PC-3 (cell line): Measurements from ENCODE around the gene TANGO2. TPM values are rescaled to one million over a fixed set of nuclear protein-coding genes. Genes with fewer than 3 reads are reported as not detected.

ENCODE experiments used
- ATAC-seq: fragments of 200-7000 bp; cut with Tn5 transposase; 2 replicates; pipeline ENCODE4 v1.9.1; 2020; ENCODE audit warnings: mild to moderate bottlenecking, moderate library complexity
- BruUV-seq: library from RNA; stranded (reverse); fragments of 400-500 nt; replicated peaks from 2 replicates; lab custom pipeline; 2021; lab: Mats Ljungman, UMichigan
- CTCF ChIA-PET: fragments of 300-600 bp; sonication (Branson Sonifier 250); formaldehyde crosslinking; loops from one replicate; lab custom pipeline; 2022; ENCODE audit warnings: antibody characterized with exemption; lab: Charles Lee
- POLR2A ChIA-PET: fragments of 300-600 bp; sonication (Branson Sonifier 250); formaldehyde crosslinking; loops from one replicate; lab custom pipeline; 2022; ENCODE audit warnings: antibody characterized with exemption; ENCODE audit not compliant: unreplicated experiment; lab: Charles Lee
- DNase-seq: peaks from one replicate; pipeline ENCODE4 v3.0.0-alpha.2; 2015
- H2AFZ ChIP-seq: fragments of 300-600 bp; sonication (generic); 2 replicates; pipeline ENCODE4 v1.6.0; 2016; ENCODE audit warnings: antibody characterized with exemption, low read length
- H3F3A ChIP-seq: fragments of 300-600 bp; sonication (generic); one replicate; pipeline ENCODE4 v1.6.0; 2017; ENCODE audit warnings: antibody characterized with exemption, low read length, control low read depth, mild to moderate bottlenecking; ENCODE audit not compliant: unreplicated experiment
- H3K27ac ChIP-seq: fragments of 300-600 bp; sonication (generic); 2 replicates; pipeline ENCODE4 v1.5.1; 2016; ENCODE audit warnings: mild to moderate bottlenecking, low read length
- H3K27me3 ChIP-seq: fragments of 300-600 bp; sonication (generic); 2 replicates; pipeline ENCODE4 v1.6.1; 2016; ENCODE audit warnings: low read length, mixed read lengths
- H3K36me3 ChIP-seq: fragments of 300-600 bp; sonication (generic); 2 replicates; pipeline ENCODE4 v1.6.1; 2016; ENCODE audit warnings: low read depth, mixed run types, low read length, mixed read lengths
- H3K4me1 ChIP-seq: fragments of 300-600 bp; sonication (generic); 2 replicates; pipeline ENCODE4 v1.5.1; 2016; ENCODE audit warnings: low read length; ENCODE audit not compliant: insufficient read depth
- H3K4me2 ChIP-seq: fragments of 300-600 bp; sonication (generic); 2 replicates; pipeline ENCODE4 v1.6.0; 2016; ENCODE audit warnings: low read length
- H3K4me3 ChIP-seq: fragments of 300-600 bp; sonication (generic); 2 replicates; pipeline ENCODE4 v1.5.1; 2016; ENCODE audit warnings: mild to moderate bottlenecking, low read length, mixed read lengths
- H3K79me2 ChIP-seq: fragments of 300-600 bp; sonication (generic); 2 replicates; pipeline ENCODE4 v1.6.1; 2017; ENCODE audit warnings: low read length, mixed read lengths
- H3K9ac ChIP-seq: fragments of 300-600 bp; sonication (generic); 2 replicates; pipeline ENCODE4 v1.6.0; 2016; ENCODE audit warnings: mild to moderate bottlenecking, low read length
- H3K9me2 ChIP-seq: fragments of 300-600 bp; sonication (generic); replicated peaks from 2 replicates; pipeline ENCODE4 v1.6.1; 2016; ENCODE audit warnings: mixed run types, low read length, mixed read lengths
- H3K9me3 ChIP-seq: fragments of 300-600 bp; sonication (generic); 2 replicates; pipeline ENCODE4 v1.6.1; 2016; ENCODE audit warnings: low read length, mixed read lengths
- H4K20me1 ChIP-seq: fragments of 300-600 bp; sonication (generic); 2 replicates; pipeline ENCODE4 v1.6.1; 2016; ENCODE audit warnings: low read length, mixed read lengths
- CTCF ChIP-seq: fragments of 300-600 bp; sonication (generic); conservative IDR thresholded peaks from 2 replicates; pipeline ENCODE4 v1.5.1; 2017; ENCODE audit warnings: antibody characterized with exemption, low read depth, mild to moderate bottlenecking, low read length
- EZH2 ChIP-seq: fragments of 300-600 bp; sonication (generic); IDR thresholded peaks from one replicate; pipeline ENCODE4 v1.6.1; 2017; ENCODE audit warnings: antibody characterized with exemption, mild to moderate bottlenecking, low read length; ENCODE audit not compliant: unreplicated experiment
- EZH2phosphoT487 ChIP-seq: fragments of 300-600 bp; sonication (generic); IDR thresholded peaks from 2 replicates; pipeline ENCODE4 v1.6.1; 2018; ENCODE audit warnings: mild to moderate bottlenecking, antibody characterized with exemption, low read length, borderline replicate concordance
- intact Hi-C: fragments of 100-400 bp; cut with micrococcal nuclease; formaldehyde crosslinking; loops from 2 replicates; pipeline ENCODE4 v1.9.0; 2023
- total RNA-seq: library from RNA; depleted of rRNA; stranded (reverse); fragments of >200 nt; gene quantifications from 2 replicates; pipeline ENCODE4 v1.2.3, GENCODE V29; 2014

Gene TANGO2
- total RNA-seq, 1 experiment from 2014 or later: 23.5 TPM

DNA sequence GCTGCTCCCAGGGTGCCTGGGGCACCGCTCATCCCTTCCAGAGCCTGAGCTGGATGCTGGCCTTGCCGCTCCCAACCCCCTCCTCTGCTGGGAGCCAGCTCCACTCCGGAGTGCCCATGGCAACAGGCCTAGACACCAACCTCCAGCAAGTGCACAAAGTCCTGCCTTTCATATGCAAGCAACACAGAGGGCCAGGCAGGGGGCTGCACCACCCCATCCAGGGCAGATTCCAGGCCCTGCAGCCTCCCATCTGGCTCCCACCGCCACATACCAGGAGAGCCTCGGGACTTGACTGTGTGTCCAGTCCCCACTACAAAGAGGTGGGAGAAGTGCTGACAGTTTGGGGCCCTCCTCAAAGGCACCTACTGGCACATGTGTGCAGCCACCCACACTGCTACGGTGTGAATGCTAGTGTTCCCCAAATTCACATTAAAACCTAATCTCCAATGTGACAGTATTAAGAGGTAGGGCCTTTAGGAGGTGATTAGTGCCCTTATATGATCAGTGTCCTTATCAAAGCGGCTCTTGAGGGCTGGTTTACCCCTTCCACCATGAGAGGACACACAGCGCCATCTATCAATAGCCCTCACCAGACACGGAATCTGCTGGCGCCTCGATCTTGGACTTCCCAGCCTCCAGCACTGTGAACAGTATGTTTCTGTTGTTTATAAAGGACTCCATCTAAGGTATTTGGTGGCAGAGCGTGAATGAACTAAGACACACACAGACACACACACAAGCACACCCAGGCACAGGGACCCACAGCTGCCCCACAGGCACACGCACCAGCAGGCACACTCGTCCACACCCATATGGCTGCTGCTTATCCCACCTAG is 20.4 kb upstream of the TANGO2 start:
- H3K27me3 ChIP-seq: no peaks in the 10 kb centered on the region
- no peak overlapping the region for H3K4me2 ChIP-seq
- POLR2A ChIA-PET: no interaction called here
- no peak for DNase-seq
- no peak overlapping the region for H3K9ac ChIP-seq
- no peak overlapping the region for H2AFZ ChIP-seq
- intact Hi-C loops: no loop called here
- no peaks in the 10 kb centered on the region for H3K79me2 ChIP-seq
- no peaks in the 10 kb centered on the region for H3F3A ChIP-seq
- H3K9me3 ChIP-seq: peaks cover 6% of the 10 kb centered on the region; the same call in 1 of the 2 replicates
- H3K36me3 ChIP-seq: 0 out of 2 replicates have a peak, but pooled peaks cover 3% of the 10 kb centered on the region
- no peak overlapping the region for H3K4me3 ChIP-seq
- no peaks in the 10 kb centered on the region for H3K4me1 ChIP-seq
- CTCF ChIA-PET: no interaction called here
- BruUV-seq: no TSS peak
- no peak overlapping the region for H3K27ac ChIP-seq
- no peaks in the 10 kb centered on the region for H4K20me1 ChIP-seq
- no peak for ATAC-seq
- no peaks in the 10 kb centered on the region for H3K9me2 ChIP-seq
- TF ChIP-seq CTCF: no peak
- no peak for TF ChIP-seq EZH2phosphoT487
- no peak for TF ChIP-seq EZH2

DNA sequence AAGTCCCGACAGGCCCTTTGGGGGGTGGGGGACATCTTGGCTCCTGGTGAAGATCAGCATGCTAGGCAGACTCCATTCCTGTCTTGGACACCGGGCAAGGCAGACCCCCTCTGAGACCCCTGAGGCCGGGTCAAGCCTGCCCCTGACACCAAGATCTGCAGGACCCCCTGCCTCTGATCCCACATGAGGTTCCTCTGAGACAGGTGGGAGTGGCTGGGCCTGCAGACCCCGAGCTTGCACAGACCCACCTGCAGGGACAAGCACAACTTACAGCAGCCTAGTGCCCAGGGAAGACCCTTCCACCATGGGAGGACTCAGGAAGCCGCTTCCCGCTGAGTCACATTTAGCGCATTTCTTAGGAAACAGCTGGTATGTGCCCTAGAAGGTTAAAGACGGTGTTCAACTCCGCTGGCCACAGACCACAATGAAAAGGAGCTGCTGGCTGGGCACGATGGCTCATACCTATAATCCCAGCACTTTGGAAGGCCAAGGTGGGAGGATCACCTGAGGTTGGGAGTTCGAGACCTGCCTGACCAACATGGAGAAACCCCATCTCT is 19.8 kb upstream of the TANGO2 start:
- no TSS peak for BruUV-seq
- ATAC-seq (no peak), DNase-seq (no peak)
- intact Hi-C loops: no loop called here
- no peak overlapping the region for H3K4me2 ChIP-seq
- H3K27me3 ChIP-seq: no peaks in the 10 kb centered on the region
- H3K27ac ChIP-seq: no peak overlapping the region
- H4K20me1 ChIP-seq: no peaks in the 10 kb centered on the region
- no peak overlapping the region for H3K4me3 ChIP-seq
- H3K36me3 ChIP-seq: 0 out of 2 replicates have a peak, but pooled peaks cover 3% of the 10 kb centered on the region
- peaks cover 6% of the 10 kb centered on the region; the same call in 1 of the 2 replicates for H3K9me3 ChIP-seq
- no peaks in the 10 kb centered on the region for H3K4me1 ChIP-seq
- ChIA-PET CTCF (no interaction called here), POLR2A (no interaction called here)
- TF ChIP-seq EZH2phosphoT487 (no peak), EZH2 (no peak), CTCF (no peak)
- H3F3A ChIP-seq: no peaks in the 10 kb centered on the region
- no peak overlapping the region for H3K9ac ChIP-seq
- H3K9me2 ChIP-seq: no peaks in the 10 kb centered on the region
- no peak overlapping the region for H2AFZ ChIP-seq
- no peaks in the 10 kb centered on the region for H3K79me2 ChIP-seq

GRCh38 chr22:20002128-20002527 is 18.8 kb upstream of the TANGO2 start:
- no peaks in the 10 kb centered on the region for H3K9me2 ChIP-seq
- H3K27me3 ChIP-seq: no peaks in the 10 kb centered on the region
- H2AFZ ChIP-seq: no peak overlapping the region
- intact Hi-C loops: no loop called here
- H3K4me1 ChIP-seq: no peaks in the 10 kb centered on the region
- H3K79me2 ChIP-seq: no peaks in the 10 kb centered on the region
- H3K27ac ChIP-seq: no peak overlapping the region
- DNase-seq (no peak), ATAC-seq (no peak)
- TF ChIP-seq CTCF: no peak
- TF ChIP-seq EZH2phosphoT487: no peak
- TF ChIP-seq EZH2: no peak
- H3K36me3 ChIP-seq: 0 out of 2 replicates have a peak, but pooled peaks cover 3% of the 10 kb centered on the region
- peaks cover 6% of the 10 kb centered on the region; the same call in 1 of the 2 replicates for H3K9me3 ChIP-seq
- H3F3A ChIP-seq: no peaks in the 10 kb centered on the region
- CTCF ChIA-PET: no interaction called here
- no TSS peak for BruUV-seq
- no peak overlapping the region for H3K4me2 ChIP-seq
- POLR2A ChIA-PET: no interaction called here
- no peaks in the 10 kb centered on the region for H4K20me1 ChIP-seq
- H3K4me3 ChIP-seq: no peak overlapping the region
- H3K9ac ChIP-seq: no peak overlapping the region
